ENCODE data around the gene PITPNC1.

PITPNC1 gene

GRCh38 chr17:67557052-67557845, 180.2 kb downstream of the PITPNC1 start:
- H3K4me1 Mint-ChIP-seq, result no peaks in the 10 kb centered on the region
- no peak for ATAC-seq (ENCODE audit: low read depth)
- no peaks in the 10 kb centered on the region for H3K27me3 Mint-ChIP-seq
- no peak overlapping the region for H3K27ac Mint-ChIP-seq
- H3K9me3 Mint-ChIP-seq, result peaks cover 2% of the 10 kb centered on the region
- peaks cover 23% of the 10 kb centered on the region for H3K36me3 Mint-ChIP-seq
- H3K4me3 Mint-ChIP-seq, result no peak overlapping the region
- DNase-seq (ENCODE audit: low spot score in 2 of 2), result no peak

DNA sequence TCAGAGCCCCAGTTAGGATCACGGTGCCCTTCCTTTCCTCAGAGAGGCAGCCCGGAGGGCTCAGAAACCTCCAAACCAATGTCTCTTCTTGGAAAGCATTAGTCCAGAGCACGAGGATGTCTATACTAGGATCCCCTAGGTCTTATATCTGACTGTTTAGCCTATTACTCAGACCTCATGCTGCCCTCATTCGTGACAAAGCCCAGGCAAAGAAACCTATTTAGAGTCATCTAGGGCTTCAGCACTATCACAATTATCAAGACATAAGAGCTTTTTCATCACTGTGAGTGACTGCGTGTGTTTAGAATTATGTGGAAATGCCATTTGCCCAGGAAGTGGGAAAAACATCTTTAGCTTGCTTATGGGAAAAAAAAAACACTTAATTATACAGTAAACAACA, 180.8 kb downstream of the PITPNC1 start:
- H3K9me3 Mint-ChIP-seq, result peaks cover 2% of the 10 kb centered on the region
- H3K27me3 Mint-ChIP-seq, result no peaks in the 10 kb centered on the region
- no peaks in the 10 kb centered on the region for H3K4me1 Mint-ChIP-seq
- DNase-seq (ENCODE audit: low spot score in 2 of 2) (no peak), ATAC-seq (ENCODE audit: low read depth) (no peak)
- no peak overlapping the region for H3K27ac Mint-ChIP-seq
- peaks cover 25% of the 10 kb centered on the region for H3K36me3 Mint-ChIP-seq
- no peak overlapping the region for H3K4me3 Mint-ChIP-seq

DNA sequence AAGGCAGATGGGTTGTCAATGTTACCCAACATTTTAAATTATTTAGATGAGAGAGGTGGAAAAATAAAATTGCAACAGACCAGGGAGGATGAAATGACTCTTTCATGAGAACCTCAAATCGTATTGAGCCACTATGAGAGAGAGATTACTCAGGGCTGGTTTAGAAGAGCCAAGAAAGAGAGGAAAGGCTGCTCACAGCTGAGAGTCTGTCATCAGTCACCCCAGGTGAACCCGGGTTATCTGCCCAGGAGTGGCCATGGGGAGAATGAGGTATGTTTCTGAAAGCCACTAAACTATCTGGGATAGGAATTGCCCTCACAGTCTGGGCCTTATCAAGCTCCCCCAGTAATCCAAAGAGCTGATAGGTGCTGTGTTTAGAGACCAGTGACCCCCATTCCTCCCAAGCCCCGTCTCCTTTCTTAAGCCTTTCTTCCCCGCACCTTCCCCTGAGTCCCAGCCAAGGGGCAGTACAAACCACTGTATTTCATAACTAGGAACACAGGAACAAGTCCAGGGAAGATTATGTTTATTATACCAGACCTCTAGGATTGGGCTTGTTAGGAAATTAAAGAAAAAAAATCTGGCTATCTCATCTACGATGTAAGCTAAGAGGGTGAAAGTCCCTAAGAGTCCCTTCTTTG, 181.8 kb downstream of the PITPNC1 start:
- no peaks in the 10 kb centered on the region for H3K27me3 Mint-ChIP-seq
- H3K4me3 Mint-ChIP-seq, result no peak overlapping the region
- DNase-seq (ENCODE audit: low spot score in 2 of 2) (no peak), ATAC-seq (ENCODE audit: low read depth) (no peak)
- peaks cover 23% of the 10 kb centered on the region for H3K36me3 Mint-ChIP-seq
- H3K27ac Mint-ChIP-seq, result no peak overlapping the region
- no peaks in the 10 kb centered on the region for H3K4me1 Mint-ChIP-seq
- peaks cover 2% of the 10 kb centered on the region for H3K9me3 Mint-ChIP-seq

GRCh38 chr17:67559381-67559966, 182.4 kb downstream of the PITPNC1 start:
- H3K4me1 Mint-ChIP-seq, result no peaks in the 10 kb centered on the region
- peaks cover 21% of the 10 kb centered on the region for H3K36me3 Mint-ChIP-seq
- no peaks in the 10 kb centered on the region for H3K27me3 Mint-ChIP-seq
- no peak for DNase-seq (ENCODE audit: low spot score in 2 of 2)
- H3K27ac Mint-ChIP-seq, result no peak overlapping the region
- H3K9me3 Mint-ChIP-seq, result peaks cover 2% of the 10 kb centered on the region
- ATAC-seq (ENCODE audit: low read depth), result no peak
- no peak overlapping the region for H3K4me3 Mint-ChIP-seq

- ATAC-seq (ENCODE audit: low read depth) (no peak), DNase-seq (ENCODE audit: low spot score in 2 of 2) (no peak)
- Mint-ChIP-seq H3K4me1 (no peaks in the 10 kb centered on the region), H3K4me3 (no peak overlapping the region), H3K9me3 (no peaks in the 10 kb centered on the region), H3K27me3 (no peaks in the 10 kb centered on the region), H3K27ac (no peak overlapping the region), H3K36me3 (peaks cover 12% of the 10 kb centered on the region)
Measured at GRCh38 chr17:67562005-67562404, 184.9 kb downstream of the PITPNC1 start.

GRCh38 chr17:67563692-67564228, 186.7 kb downstream of the PITPNC1 start:
- DNase-seq (ENCODE audit: low spot score in 2 of 2) (no peak), ATAC-seq (ENCODE audit: low read depth) (no peak)
- Mint-ChIP-seq H3K36me3 (peaks cover 4% of the 10 kb centered on the region), H3K27ac (no peak overlapping the region), H3K27me3 (no peaks in the 10 kb centered on the region), H3K9me3 (no peaks in the 10 kb centered on the region), H3K4me1 (no peaks in the 10 kb centered on the region), H3K4me3 (no peak overlapping the region)

GRCh38 chr17:67565068-67565467, 188.0 kb downstream of the PITPNC1 start:
- Mint-ChIP-seq H3K9me3 (no peaks in the 10 kb centered on the region), H3K4me3 (no peak overlapping the region), H3K36me3 (peaks cover 4% of the 10 kb centered on the region), H3K27me3 (no peaks in the 10 kb centered on the region), H3K4me1 (peaks cover 11% of the 10 kb centered on the region), H3K27ac (no peak overlapping the region)
- ATAC-seq (ENCODE audit: low read depth) (no peak), DNase-seq (ENCODE audit: low spot score in 2 of 2) (no peak)

GRCh38 chr17:67566656-67567055, 189.6 kb downstream of the PITPNC1 start:
- Mint-ChIP-seq H3K4me1 (peaks cover 15% of the 10 kb centered on the region), H3K36me3 (peaks cover 4% of the 10 kb centered on the region), H3K4me3 (no peak overlapping the region), H3K9me3 (no peaks in the 10 kb centered on the region), H3K27me3 (no peaks in the 10 kb centered on the region), H3K27ac (no peak overlapping the region)
- DNase-seq (ENCODE audit: low spot score in 2 of 2), result no peak
- ATAC-seq (ENCODE audit: low read depth), result no peak

DNA sequence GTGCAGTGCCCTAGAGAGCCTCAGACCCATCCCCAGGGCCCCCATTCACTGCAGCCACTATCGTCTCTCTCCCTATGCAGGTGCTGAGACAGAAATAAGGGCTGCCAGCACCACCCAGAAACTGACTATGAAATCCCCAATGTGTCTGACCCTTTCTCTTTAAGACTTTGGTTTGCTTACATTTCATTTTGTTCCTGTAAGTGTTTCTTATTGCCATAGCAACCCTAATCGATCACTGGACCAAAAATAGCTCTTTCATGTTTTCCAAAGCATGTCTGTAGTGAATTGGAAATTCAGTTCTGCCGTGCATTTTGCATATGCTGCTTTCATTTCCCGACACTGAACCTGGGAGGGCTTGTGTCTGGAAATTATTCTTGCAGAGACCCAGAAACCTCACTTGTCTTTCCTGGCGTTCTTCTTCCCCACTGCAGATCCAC, 192.0 kb downstream of the PITPNC1 start:
- Mint-ChIP-seq H3K36me3 (peaks cover 7% of the 10 kb centered on the region), H3K9me3 (no peaks in the 10 kb centered on the region), H3K27me3 (peaks cover 9% of the 10 kb centered on the region), H3K27ac (no peak overlapping the region), H3K4me1 (peaks cover 21% of the 10 kb centered on the region), H3K4me3 (no peak overlapping the region)
- peak; percentile 22 for ATAC-seq (ENCODE audit: low read depth)
- no peak for DNase-seq (ENCODE audit: low spot score in 2 of 2)

DNA sequence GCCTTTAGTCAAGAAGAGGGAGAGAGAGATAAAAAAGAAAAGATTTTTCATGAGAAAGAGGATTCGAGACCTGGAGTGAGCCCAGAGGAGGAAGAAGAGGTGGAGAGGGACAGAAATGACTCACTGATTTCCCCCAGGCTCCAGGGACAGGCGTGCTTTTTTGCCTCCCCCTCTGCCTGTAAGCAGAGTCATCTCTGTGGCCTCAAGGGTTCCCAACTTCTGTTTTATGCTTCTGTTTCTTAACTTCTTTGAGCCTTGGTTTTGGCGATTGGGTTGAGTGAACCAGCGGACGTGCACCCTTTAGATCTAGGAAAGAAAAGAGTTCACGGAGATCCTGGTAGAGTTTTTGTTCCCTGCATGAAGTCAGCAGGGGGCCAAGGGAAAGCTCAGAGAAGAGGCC, 192.8 kb downstream of the PITPNC1 start:
- DNase-seq (ENCODE audit: low spot score in 2 of 2) (no peak), ATAC-seq (ENCODE audit: low read depth) (no peak)
- H3K27ac Mint-ChIP-seq, result no peak overlapping the region
- peaks cover 9% of the 10 kb centered on the region for H3K27me3 Mint-ChIP-seq
- peaks cover 28% of the 10 kb centered on the region for H3K4me1 Mint-ChIP-seq
- no peak overlapping the region for H3K4me3 Mint-ChIP-seq
- H3K9me3 Mint-ChIP-seq, result no peaks in the 10 kb centered on the region
- H3K36me3 Mint-ChIP-seq, result peaks cover 7% of the 10 kb centered on the region

GRCh38 chr17:67570797-67571196, 193.7 kb downstream of the PITPNC1 start:
- Mint-ChIP-seq H3K27ac (peak overlapping the region; percentile 45), H3K4me1 (peaks cover 35% of the 10 kb centered on the region), H3K27me3 (peaks cover 9% of the 10 kb centered on the region), H3K9me3 (no peaks in the 10 kb centered on the region), H3K36me3 (peaks cover 7% of the 10 kb centered on the region), H3K4me3 (no peak overlapping the region)
- ATAC-seq (ENCODE audit: low read depth), result no peak
- no peak for DNase-seq (ENCODE audit: low spot score in 2 of 2)

DNA sequence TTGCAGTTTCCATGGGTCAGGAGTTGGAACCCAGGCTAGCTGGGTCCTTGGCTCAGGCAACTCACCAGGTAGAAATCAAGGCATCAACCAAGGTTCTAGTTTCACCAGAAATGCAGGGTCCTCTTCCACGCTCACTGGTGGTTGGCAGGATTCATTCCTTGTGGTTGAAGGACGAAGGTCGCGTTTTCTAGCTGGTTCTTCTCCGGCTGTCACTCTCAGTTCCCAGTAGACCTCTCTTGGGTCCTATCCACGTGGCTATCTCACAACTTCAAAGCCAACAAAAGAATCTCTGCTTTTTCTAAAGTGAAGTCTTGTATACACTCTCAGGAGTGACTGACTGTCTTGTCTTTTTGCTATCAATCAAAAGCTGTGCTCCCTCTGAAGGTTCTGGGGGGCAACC, 194.4 kb downstream of the PITPNC1 start:
- no peak for DNase-seq (ENCODE audit: low spot score in 2 of 2)
- no peak for ATAC-seq (ENCODE audit: low read depth)
- peaks cover 40% of the 10 kb centered on the region for H3K4me1 Mint-ChIP-seq
- peak overlapping the region; percentile 45 for H3K27ac Mint-ChIP-seq
- no peaks in the 10 kb centered on the region for H3K9me3 Mint-ChIP-seq
- H3K4me3 Mint-ChIP-seq, result no peak overlapping the region
- peaks cover 9% of the 10 kb centered on the region for H3K27me3 Mint-ChIP-seq
- H3K36me3 Mint-ChIP-seq, result peaks cover 7% of the 10 kb centered on the region

DNA sequence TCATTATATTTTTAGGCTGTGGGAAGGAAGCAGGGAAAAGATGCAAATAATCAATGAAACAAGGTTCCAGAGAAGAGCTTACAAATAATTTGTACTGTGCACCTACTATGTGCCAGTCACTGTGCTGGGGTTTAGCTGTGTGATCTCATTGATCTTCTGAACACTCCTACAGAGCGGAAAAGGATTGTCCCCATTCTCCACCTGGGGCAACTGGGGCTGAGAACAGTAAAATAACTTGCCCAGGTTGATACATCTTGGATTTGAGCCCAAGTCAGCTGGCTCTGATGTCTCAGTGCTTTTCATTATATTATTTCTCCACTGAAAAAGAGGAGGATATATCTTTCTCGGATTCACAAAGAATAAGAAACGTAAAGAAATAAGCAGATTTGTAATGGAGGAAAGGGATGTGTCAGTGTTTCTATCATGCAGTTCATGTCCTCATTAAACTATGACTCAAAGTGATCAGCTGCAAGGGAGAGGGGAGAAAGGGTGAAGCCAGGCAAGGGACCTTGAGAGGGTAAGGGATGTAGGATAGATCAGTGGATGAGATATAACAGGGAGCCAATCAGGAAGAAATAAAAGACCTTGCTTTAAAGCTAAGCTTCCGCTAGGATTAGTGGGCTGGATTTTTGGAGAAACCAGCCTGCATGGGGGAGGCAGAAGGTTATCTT, 197.0 kb downstream of the PITPNC1 start:
- ATAC-seq (ENCODE audit: low read depth) (no peak), DNase-seq (ENCODE audit: low spot score in 2 of 2) (no peak)
- Mint-ChIP-seq H3K4me3 (no peak overlapping the region), H3K9me3 (no peaks in the 10 kb centered on the region), H3K36me3 (peaks cover 7% of the 10 kb centered on the region), H3K4me1 (peaks cover 42% of the 10 kb centered on the region), H3K27me3 (peaks cover 9% of the 10 kb centered on the region), H3K27ac (peak overlapping the region; percentile 22)
